HFFc6 (cell line): ENCODE results near the gene CD82. TPM values are rescaled to one million over a fixed set of nuclear protein-coding genes. Genes with fewer than 3 reads are reported as not detected.

ENCODE experiments used
- DNase-seq: peaks from one replicate; pipeline ENCODE4 v3.0.0-alpha.2; 2018
- H3K27ac Mint-ChIP-seq: 2 replicates; pipeline ENCODE4 v1.8.0; 2020; ENCODE audit warnings: mild to moderate bottlenecking, mixed read lengths
- H3K27me3 Mint-ChIP-seq: 2 replicates; pipeline ENCODE4 v1.8.0; 2021; ENCODE audit warnings: mild to moderate bottlenecking, moderate library complexity, mixed read lengths; ENCODE audit not compliant: insufficient read depth
- H3K36me3 Mint-ChIP-seq: 2 replicates; pipeline ENCODE4 v1.8.0; 2021; ENCODE audit warnings: low read depth, mixed read lengths
- H3K4me1 Mint-ChIP-seq: 2 replicates; pipeline ENCODE4 v1.8.0; 2020; ENCODE audit warnings: low read depth, mixed read lengths
- H3K4me3 Mint-ChIP-seq: 2 replicates; pipeline ENCODE4 v1.8.0; 2020; ENCODE audit warnings: mild to moderate bottlenecking, moderate library complexity, mixed read lengths
- H3K9me3 Mint-ChIP-seq: 2 replicates; pipeline ENCODE4 v1.8.0; 2020; ENCODE audit warnings: mild to moderate bottlenecking, mixed read lengths
- total RNA-seq, 6 experiments: library from RNA; stranded (reverse); fragmentation: NEBNext Ultra II Directional; extraction: Animal tissue kit (Norgen Biotek cat#: 25700); gene quantifications; 2 replicates in 1 of 6; 3 replicates in 5 of 6; pipeline ENCODE4 v1.2.3, GENCODE V29; 2021
- TF ChIP-seq, protein P1 (sequence below): fragments of 200-600 bp; sonication (generic); IDR thresholded peaks from 2 replicates; pipeline ENCODE4 v1.5.0; 2021; ENCODE audit warnings: antibody characterized with exemption, mild to moderate bottlenecking

The CD82 gene
- total RNA-seq, 6 experiments from 2014 or later: 17.3 to 31.7 (median 20.7) TPM

GRCh38 chr11:44608651-44608990 is 43.2 kb downstream of the CD82 start:
- H3K4me3 Mint-ChIP-seq: no peak overlapping the region
- no peaks in the 10 kb centered on the region for H3K9me3 Mint-ChIP-seq
- no peak overlapping the region for H3K27ac Mint-ChIP-seq
- TF ChIP-seq, protein P1, sequence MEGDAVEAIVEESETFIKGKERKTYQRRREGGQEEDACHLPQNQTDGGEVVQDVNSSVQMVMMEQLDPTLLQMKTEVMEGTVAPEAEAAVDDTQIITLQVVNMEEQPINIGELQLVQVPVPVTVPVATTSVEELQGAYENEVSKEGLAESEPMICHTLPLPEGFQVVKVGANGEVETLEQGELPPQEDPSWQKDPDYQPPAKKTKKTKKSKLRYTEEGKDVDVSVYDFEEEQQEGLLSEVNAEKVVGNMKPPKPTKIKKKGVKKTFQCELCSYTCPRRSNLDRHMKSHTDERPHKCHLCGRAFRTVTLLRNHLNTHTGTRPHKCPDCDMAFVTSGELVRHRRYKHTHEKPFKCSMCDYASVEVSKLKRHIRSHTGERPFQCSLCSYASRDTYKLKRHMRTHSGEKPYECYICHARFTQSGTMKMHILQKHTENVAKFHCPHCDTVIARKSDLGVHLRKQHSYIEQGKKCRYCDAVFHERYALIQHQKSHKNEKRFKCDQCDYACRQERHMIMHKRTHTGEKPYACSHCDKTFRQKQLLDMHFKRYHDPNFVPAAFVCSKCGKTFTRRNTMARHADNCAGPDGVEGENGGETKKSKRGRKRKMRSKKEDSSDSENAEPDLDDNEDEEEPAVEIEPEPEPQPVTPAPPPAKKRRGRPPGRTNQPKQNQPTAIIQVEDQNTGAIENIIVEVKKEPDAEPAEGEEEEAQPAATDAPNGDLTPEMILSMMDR: no peak
- H3K27me3 Mint-ChIP-seq: no peaks in the 10 kb centered on the region; the same call in 1 of the 2 replicates
- H3K36me3 Mint-ChIP-seq: 0 out of 2 replicates have a peak, but pooled peaks cover 7% of the 10 kb centered on the region
- H3K4me1 Mint-ChIP-seq: peaks cover 29% of the 10 kb centered on the region
- no peak for DNase-seq

- Mint-ChIP-seq H3K27me3 (no peaks in the 10 kb centered on the region; the same call in 1 of the 2 replicates), H3K36me3 (0 out of 2 replicates have a peak, but pooled peaks cover 7% of the 10 kb centered on the region), H3K9me3 (no peaks in the 10 kb centered on the region), H3K4me3 (no peak overlapping the region), H3K27ac (no peak overlapping the region), H3K4me1 (peaks cover 24% of the 10 kb centered on the region)
- no peak for DNase-seq
- TF ChIP-seq, protein P1: no peak
Observed at GRCh38 chr11:44608991-44609782, 43.7 kb downstream of the CD82 start.

- Mint-ChIP-seq H3K4me3 (no peak overlapping the region), H3K27ac (no peak overlapping the region), H3K27me3 (peaks cover 2% of the 10 kb centered on the region; the same call in 1 of the 2 replicates), H3K36me3 (0 out of 2 replicates have a peak, but pooled peaks cover 7% of the 10 kb centered on the region), H3K9me3 (no peaks in the 10 kb centered on the region), H3K4me1 (peaks cover 23% of the 10 kb centered on the region)
- DNase-seq: no peak
- TF ChIP-seq, protein P1: no peak
Observed at GRCh38 chr11:44609783-44610155, 44.3 kb downstream of the CD82 start.

DNA sequence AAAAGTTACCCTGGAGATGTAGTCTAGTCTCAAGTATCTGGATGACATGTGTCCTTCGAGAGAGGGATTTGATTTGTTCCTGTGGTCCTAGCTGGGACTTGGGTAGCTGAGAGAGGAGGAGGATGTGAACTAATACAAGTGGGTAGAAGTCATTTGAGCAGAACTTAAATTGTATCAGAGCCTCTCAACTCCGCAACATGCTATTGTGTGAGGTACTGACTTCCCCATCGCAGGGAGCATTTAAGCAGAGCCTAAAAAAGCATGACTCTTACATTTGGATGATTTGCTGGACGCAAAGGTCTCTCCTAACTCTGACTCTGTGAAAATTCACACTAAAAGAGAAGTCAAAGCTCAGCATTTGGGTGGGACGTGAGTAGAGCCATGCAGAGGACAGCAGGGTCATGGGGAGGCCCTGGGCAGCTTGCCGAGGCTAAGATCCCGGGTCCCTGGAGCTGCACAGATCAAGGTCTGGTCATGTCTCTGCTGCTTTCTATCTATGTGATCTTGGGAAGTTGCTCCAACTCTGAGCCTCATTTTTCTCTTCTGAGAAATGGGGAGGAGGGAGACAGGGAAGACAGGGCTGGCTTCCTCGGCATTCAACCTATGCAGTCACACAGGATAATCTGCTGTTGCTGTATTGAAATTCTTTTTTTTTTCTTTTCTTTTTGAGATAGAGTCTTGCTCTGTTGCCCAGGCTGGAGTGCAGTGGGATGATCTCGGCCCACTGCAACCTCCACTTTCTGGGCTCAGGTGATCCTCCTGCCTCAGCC is 44.9 kb downstream of the CD82 start:
- H3K27me3 Mint-ChIP-seq: peaks cover 4% of the 10 kb centered on the region
- peaks cover 23% of the 10 kb centered on the region for H3K4me1 Mint-ChIP-seq
- TF ChIP-seq, protein P1: no peak
- no peak for DNase-seq
- no peak overlapping the region for H3K27ac Mint-ChIP-seq
- no peak overlapping the region for H3K4me3 Mint-ChIP-seq
- no peaks in the 10 kb centered on the region for H3K9me3 Mint-ChIP-seq
- H3K36me3 Mint-ChIP-seq: 0 out of 2 replicates have a peak, but pooled peaks cover 7% of the 10 kb centered on the region

- Mint-ChIP-seq H3K27me3 (peaks cover 4% of the 10 kb centered on the region), H3K4me3 (no peak overlapping the region), H3K27ac (no peak overlapping the region), H3K36me3 (0 out of 2 replicates have a peak, but pooled peaks cover 7% of the 10 kb centered on the region), H3K4me1 (peaks cover 23% of the 10 kb centered on the region), H3K9me3 (no peaks in the 10 kb centered on the region)
- TF ChIP-seq, protein P1: no peak
- no peak for DNase-seq
Observed at GRCh38 chr11:44611088-44611487, 45.6 kb downstream of the CD82 start.
